NB4 (cell line): ENCODE data around the gene EPHA6.

Source experiments
- DNase-seq: peaks from one replicate; pipeline ENCODE4 v3.0.0; 2010; ENCODE audit warnings: low read depth
- H3K4me3 ChIP-seq: one replicate; pipeline ENCODE4 v1.5.1; 2011; ENCODE audit warnings: mild to moderate bottlenecking, low read depth, low read length, moderate library complexity
- MYC ChIP-seq: IDR thresholded peaks from 2 replicates; pipeline ENCODE4 v1.6.1; 2011; ENCODE audit warnings: low read depth, low read length
- POLR2A ChIP-seq: IDR thresholded peaks from 2 replicates; pipeline ENCODE4 v1.6.1; 2011; ENCODE audit warnings: mild to moderate bottlenecking; ENCODE audit not compliant: insufficient read length; ENCODE audit errors: extremely low read depth
- TF ChIP-seq, protein P1 (sequence below): IDR thresholded peaks from 2 replicates; pipeline ENCODE4 v1.6.1; 2011; ENCODE audit warnings: low read depth, low read length
- TF ChIP-seq, protein P2 (sequence below): IDR thresholded peaks from one replicate; pipeline ENCODE4 v1.5.1; 2012; ENCODE audit warnings: low read depth, low read length

The EPHA6 gene

DNA sequence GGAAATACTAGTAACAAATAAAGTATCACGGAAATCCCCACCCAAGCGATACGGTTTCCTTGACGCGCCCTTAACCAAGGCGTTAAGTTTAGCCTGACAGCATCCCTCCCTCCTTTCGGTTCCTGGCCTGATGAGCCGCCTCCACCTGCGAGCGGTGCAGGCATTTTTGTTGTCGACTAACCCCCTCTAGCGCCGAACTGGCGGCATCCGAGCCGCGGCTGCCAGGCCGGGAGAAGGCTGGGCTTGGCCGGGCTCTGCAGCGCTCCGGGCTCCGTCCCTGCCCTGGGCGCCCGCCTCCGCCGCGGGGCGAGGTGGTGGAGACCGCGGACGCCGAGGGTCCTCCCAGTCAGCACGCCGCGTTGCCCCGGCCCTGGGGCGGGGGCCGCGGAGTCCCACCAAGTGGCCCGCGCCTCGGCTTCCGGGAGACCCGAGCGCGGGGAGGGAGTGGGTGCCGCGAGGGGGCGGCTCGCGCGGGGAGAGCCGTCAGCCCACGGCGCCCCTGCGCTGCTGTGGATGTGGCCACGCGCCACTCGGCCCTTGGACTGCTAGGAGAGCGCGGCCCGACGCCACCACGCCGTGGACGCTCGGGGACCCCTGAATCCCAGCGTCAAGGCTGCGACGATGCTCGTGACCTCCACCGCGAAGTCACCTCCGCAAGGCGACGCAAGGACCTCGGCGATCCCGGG, 1.1 kb upstream of the EPHA6 start:
- peak; percentile 50 for DNase-seq
- no peak overlapping the region for H3K4me3 ChIP-seq
- TF ChIP-seq, protein P1, sequence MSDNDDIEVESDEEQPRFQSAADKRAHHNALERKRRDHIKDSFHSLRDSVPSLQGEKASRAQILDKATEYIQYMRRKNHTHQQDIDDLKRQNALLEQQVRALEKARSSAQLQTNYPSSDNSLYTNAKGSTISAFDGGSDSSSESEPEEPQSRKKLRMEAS = no peak
- TF ChIP-seq, protein P2, sequence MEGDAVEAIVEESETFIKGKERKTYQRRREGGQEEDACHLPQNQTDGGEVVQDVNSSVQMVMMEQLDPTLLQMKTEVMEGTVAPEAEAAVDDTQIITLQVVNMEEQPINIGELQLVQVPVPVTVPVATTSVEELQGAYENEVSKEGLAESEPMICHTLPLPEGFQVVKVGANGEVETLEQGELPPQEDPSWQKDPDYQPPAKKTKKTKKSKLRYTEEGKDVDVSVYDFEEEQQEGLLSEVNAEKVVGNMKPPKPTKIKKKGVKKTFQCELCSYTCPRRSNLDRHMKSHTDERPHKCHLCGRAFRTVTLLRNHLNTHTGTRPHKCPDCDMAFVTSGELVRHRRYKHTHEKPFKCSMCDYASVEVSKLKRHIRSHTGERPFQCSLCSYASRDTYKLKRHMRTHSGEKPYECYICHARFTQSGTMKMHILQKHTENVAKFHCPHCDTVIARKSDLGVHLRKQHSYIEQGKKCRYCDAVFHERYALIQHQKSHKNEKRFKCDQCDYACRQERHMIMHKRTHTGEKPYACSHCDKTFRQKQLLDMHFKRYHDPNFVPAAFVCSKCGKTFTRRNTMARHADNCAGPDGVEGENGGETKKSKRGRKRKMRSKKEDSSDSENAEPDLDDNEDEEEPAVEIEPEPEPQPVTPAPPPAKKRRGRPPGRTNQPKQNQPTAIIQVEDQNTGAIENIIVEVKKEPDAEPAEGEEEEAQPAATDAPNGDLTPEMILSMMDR = peak; percentile 23

DNA sequence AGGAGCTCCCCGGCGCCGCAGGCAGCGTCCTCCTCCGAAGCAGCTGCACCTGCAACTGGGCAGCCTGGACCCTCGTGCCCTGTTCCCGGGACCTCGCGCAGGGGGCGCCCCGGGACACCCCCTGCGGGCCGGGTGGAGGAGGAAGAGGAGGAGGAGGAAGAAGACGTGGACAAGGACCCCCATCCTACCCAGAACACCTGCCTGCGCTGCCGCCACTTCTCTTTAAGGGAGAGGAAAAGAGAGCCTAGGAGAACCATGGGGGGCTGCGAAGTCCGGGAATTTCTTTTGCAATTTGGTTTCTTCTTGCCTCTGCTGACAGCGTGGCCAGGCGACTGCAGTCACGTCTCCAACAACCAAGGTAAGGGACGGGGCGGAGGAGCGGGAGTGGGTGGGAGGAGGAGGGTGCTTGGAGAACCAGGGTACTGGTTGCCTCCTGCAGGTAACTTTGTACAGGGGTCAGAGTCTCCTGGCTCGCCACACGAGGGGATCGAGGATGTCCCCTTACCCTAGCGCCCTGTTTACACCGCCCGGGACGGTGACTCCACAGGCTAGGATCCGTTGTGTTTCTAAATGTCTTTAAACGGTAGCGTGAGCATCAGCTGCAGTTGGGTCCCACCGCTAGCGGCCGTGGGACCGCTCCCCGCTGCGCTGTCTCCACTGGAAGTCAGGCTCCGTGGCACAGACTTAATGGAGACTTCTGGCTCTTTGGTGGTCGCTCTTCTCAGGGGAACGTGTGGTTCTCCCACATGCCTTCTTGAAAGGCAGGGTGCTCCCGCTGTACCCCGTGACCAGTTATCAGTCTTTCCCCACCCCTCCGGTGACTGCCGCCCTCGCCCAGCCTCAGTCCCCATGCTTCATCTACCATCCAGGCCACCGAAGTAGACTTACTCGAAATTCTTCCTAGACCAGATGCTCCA, 515 bp downstream of the EPHA6 start:
- TF ChIP-seq POLR2A (no peak), MYC (no peak)
- TF ChIP-seq, protein P1 = no peak
- TF ChIP-seq, protein P2 = no peak
- H3K4me3 ChIP-seq = no peak overlapping the region
- DNase-seq = no peak

DNA sequence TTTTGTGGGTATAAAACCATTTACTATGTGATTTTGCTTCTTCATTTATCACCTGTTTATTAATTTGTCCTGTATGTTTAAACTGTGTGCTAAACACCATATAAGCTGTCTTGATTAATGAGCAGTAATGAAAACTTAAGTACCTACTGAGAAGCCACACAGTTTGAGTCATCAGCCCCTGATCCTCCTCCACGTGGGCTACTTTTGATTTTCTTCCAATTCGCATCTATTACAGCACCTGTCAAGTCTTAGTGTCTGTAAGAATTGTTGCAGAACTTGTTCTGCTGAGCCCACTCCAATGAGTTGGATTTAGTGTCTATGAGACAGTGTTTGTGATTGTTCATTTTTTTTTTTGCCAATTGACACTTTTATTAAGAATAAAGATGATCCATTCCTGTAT, 16.8 kb downstream of the EPHA6 start:
- no peak overlapping the region for H3K4me3 ChIP-seq
- TF ChIP-seq, protein P1 = no peak
- no peak for TF ChIP-seq MYC
- TF ChIP-seq, protein P2 = no peak
- no peak for TF ChIP-seq POLR2A
- no peak for DNase-seq

DNA sequence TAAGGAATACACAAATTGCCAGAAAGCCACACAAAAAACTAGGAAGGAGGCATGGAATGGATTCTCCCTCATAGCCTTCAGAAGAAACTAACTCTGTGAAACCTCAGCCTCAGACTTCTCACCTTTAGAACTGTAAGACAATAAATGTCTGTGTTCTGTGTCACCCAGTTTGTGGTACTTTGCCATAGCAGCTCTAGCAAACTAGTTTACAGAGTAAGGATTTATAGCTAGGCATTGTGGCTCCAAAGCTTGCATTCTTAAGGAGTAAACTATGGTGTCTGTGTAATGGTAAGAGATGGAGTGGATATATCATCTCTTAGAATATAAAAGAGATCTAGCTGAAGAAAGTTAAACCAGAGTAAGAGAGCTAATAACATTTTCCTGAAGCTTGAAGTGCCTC, 18.9 kb downstream of the EPHA6 start:
- no peak overlapping the region for H3K4me3 ChIP-seq
- no peak for DNase-seq
- TF ChIP-seq, protein P2 = no peak
- TF ChIP-seq MYC = no peak
- TF ChIP-seq, protein P1 = no peak
- TF ChIP-seq POLR2A = no peak

DNA sequence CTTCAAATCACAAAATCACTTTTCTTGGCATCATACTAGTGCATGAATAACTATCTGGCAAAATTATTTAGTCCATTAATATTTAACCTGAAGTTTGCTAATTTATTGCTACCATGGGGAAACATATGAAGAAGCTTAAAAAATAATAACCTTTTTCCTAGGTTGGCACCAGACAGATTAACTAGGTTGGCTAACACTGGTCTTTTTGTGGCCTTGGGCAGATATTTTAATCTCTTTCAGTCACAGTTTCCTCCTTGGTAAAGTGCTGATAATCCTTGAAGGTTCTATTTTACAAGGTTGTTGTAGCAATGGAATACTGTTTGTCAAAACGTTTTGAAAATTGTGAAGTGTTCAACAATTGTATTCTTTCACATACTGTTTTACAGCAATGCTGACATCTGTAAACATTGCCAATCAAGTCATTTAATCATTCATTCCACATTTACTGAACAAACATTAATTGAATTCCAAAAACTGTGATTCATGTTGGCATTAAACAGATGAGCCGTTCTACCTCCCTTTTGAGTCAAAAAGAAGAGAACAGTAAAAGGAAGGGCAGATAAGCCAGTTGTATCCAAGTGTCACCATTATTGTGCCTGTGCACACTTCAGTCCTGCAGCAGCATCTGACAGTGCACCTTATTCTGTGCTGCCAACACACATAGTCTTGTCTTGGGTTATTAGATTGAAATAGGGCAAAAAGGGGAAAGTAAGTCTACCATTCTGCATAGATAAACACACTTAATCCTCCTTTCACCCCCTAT, 21.9 kb downstream of the EPHA6 start:
- TF ChIP-seq, protein P1 = no peak
- TF ChIP-seq POLR2A (no peak), MYC (no peak)
- TF ChIP-seq, protein P2 = no peak
- H3K4me3 ChIP-seq = no peak overlapping the region
- DNase-seq = no peak
